Measurements from ENCODE around the gene HOXB4.

DNA sequence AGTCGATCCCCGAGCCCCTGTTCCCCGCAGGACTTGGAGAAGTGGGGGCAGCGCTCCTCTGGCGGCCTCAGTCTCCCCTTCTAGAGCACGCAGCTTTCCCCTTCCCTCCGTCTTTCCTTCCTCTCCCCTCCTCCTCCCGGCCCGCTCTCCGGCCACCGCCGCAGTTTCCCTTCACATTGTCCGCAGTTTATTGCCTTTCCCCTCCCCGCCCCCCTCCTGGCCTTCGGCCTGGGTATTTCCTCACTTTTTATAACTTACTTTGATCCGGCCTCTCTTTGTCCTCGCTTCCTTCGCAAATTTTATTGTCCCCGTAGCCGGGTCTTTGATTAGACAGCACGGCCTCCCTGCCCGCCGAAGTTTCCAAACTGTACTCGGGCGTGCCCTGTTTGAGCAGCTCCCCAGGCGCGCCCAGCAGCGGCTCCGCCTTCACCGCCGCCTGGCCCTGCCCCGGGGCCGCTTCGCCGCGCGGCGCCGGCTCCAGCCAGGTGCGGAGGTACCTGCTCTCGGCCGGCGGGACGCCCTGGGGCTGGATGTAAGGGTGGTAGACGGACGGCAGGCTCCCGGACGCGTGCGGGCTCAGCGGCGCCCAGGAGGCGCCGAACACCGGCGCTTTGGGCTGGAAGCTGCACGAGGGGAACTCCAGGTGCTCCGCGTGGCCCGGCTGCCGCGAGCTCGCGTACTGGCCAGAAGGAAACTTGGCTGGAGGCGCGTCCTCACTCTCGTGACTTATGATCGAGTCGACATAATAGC is 47.5 kb upstream of the HOXB4 start:
- TF ChIP-seq POLR2AphosphoS5 (IDR thresholded peaks at IDR 0.05; ENCODE audit: low read depth, low read length): no peak
- TF ChIP-seq SPI1 (IDR thresholded peaks at IDR 0.05; ENCODE audit: low read depth, low read length): no peak
- no peak for TF ChIP-seq TAF1 (IDR thresholded peaks at IDR 0.05; ENCODE audit: low read depth, low read length)
- TF ChIP-seq POLR2A (IDR thresholded peaks at IDR 0.05; ENCODE audit: low read depth, low read length): no peak

Data from GM12891 (cell line).